CD1c-positive myeloid dendritic cell (primary cell): ENCODE measurements around the gene HOXB6.
A peak's percentile ranks its signal among the peaks of the same experiment; 100 is the strongest.

Experiments
- DNase-seq: peaks from one replicate; pipeline ENCODE4 v3.0.0-alpha.2; 2016; ENCODE audit errors: extremely low spot score

Gene HOXB6

GRCh38 chr17:48553190-48553547, 51.6 kb downstream of the HOXB6 start:
- no peak for DNase-seq

DNA sequence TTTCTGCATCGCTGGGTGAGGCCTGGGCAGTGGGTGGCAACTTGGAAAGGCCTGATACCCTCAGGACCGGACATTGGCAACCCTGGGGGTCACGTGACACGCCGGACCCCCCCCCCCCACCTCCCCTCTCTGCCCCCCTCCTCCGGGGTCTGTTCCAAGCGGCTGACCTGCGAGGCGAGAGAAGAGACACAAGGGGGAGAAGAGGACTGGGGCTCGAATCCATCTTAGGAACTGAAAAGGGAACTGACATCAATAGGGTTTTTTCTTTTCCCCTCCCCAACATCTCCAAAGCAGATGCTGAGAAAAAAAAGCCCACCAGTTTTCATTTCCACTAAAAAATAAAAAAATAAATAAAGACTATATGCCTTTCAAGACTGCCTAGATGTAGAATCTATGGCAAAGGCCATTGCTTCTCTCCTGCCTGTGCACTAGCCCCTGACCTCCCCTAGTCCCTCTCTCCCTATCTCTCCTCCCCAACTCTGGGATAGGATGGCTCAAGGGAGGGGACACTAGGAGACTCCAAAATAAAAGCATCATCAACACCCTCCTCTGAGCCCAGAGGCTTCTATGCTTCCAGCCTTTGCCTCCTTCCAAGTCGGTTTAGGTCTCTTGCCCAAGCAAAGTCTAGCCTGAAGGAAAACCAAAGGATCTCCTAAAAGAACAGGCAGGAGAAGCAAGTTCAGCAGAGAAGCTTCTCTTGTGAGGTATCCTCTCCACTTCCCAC, 52.2 kb downstream of the HOXB6 start:
- DNase-seq = no peak

- no peak for DNase-seq
Observed at GRCh38 chr17:48551596-48552465, 53.0 kb downstream of the HOXB6 start.

DNA sequence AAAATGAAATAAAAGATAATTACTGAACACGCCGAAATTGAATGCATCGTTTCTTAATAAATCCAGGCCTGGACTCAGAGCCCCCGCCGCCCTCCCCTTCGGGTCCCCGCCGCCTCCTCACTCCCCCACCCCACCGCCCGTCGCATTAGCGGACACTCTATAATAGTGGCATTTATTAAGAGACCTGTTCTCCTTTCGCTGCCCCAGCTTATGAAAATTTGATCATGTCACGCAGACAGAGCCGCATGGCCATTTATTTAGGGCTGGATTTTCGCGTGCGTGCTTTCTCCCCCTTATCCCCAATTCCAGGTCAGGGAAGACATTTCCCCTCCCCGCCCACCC, 53.6 kb downstream of the HOXB6 start:
- DNase-seq = no peak

GRCh38 chr17:48550502-48551213, 54.1 kb downstream of the HOXB6 start:
- DNase-seq = no peak

- no peak for DNase-seq
Observed at GRCh38 chr17:48549914-48550501, 54.8 kb downstream of the HOXB6 start.

- DNase-seq = no peak
Observed at GRCh38 chr17:48549281-48549630, 55.5 kb downstream of the HOXB6 start.

DNA sequence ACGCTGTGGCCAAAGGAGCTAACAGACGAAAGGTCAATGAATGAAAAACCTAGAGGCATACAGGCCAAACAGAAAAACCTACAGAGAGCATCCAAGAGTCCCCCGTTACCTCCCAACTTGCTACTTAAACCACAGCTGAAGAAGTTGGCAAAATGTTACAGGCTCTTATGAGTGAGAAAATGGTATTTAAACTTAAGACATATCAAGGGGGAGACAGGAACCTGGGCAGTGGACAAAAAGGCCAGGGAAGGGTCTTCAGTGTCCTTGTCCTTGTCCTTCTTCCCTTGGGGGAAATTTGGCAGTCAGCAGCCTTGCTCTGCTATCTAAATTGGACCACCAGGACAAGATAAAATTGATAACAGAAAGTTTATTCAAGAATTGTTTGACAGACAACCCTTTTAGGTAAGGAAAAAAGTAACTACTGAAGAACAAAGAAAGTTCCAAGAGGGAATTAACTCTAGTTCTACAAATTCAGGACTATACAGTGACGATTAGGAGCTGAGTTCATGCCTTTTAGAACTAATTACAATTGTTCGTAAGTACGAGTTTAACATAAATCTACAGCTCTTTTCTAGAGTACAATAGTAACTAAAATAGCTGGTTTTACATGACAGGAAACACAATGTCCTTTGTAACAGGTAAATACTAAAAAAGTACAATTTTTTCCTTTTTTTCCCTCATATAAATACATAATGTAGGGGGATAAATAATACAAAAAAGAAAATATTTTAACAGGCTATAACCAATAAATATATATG, 56.1 kb downstream of the HOXB6 start:
- DNase-seq = no peak

DNA sequence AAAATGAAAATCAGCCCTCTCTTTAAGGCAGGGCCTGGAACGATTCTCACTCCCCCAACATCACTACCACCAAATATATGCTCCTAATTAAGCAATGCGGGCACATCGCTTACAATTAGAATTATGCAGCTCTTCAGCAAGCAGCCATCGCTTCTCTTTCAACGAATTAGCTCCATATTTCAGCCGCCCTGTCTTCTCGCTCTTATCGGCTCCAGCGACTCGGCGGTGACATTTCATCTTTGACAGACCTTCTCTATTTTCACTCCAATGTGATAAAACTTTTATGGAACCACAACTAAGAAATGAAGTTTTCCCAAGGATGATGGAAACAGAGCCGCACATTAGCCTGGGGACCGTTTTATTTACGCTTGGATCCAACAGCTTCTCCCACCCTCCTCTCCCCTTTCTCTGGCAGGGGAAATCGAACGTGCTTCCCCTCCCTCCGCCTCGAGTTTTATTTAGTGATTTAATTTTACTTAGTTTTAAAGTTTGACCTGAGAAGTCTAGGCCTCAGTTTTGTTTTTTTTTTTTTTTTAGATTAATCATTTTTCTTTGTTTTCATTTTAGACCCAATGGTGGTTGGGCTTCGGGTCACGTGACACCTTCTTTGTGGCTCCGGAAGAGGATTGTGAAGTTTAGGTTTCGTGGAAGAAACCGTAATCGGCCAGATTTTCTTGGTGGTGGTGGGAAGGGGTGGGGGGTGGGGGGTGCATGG, 56.8 kb downstream of the HOXB6 start:
- peak; percentile 21 for DNase-seq

GRCh38 chr17:48546924-48547807, 57.6 kb downstream of the HOXB6 start:
- no peak for DNase-seq

GRCh38 chr17:48546137-48546923, 58.5 kb downstream of the HOXB6 start:
- DNase-seq = no peak
